HG03159 (cell line): ENCODE results near the gene SNX7.

ENCODE experiments used
- ATAC-seq: cut with Tn5 transposase; IDR thresholded peaks from one replicate; pipeline ENCODE4 v1.9.1; 2021; ENCODE audit warnings: mild to moderate bottlenecking, moderate library complexity; ENCODE audit not compliant: unreplicated experiment

Gene SNX7

DNA sequence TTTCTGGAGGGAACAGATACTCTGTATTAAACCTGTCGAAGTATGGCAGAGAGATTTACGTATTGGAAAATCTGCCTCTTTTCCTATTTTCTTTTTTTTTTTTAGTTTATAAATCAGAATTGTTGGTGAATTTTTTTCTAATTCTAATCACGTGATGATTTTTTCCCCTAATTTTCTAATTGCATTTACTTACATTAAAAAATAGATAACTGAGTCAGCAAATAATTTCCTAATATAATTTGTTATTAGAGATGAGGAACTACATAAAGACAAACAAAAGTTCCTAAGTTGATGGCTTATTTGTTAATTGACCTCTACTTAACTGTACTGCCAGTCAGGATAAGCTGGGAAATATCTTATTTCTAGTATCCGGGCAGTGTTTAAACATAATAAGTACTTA, 34.6 kb downstream of the SNX7 start:
- ATAC-seq: no peak

DNA sequence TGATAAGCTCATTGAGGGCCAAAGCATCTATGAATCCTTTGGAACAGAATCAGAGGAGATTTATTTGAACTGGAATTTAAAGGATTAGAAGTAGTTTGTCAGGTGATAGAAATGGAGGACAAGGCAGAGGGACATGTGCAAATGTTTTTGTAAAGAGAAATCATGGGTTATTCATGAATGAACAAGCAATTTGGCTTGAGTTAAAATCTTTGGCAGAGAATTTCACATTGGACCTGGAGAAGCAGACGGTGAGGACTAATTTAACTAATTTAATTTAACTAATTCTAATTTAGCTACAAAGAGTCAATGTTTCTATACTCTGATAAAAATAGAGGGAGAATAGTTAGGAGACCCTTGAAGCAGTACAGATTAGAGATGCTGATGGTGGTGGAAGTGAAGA, 36.3 kb downstream of the SNX7 start:
- no peak for ATAC-seq

DNA sequence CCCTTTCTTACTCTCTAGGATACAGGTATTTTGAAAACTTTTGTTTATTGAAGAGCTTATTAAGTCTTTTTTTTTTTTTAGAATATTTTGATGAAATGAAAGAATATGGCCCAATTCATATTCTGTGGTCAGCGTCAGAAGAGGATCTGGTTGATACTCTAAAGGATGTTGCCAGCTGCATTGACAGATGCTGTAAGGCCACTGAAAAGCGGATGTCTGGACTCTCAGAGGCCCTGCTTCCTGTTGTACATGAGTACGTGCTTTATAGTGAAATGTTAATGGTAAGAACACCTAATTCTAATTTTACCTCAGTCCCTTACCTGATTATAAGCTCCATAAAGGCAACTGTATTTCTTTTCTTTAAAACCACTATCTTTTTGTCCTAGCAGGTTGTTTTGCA, 37.1 kb downstream of the SNX7 start:
- ATAC-seq: no peak

DNA sequence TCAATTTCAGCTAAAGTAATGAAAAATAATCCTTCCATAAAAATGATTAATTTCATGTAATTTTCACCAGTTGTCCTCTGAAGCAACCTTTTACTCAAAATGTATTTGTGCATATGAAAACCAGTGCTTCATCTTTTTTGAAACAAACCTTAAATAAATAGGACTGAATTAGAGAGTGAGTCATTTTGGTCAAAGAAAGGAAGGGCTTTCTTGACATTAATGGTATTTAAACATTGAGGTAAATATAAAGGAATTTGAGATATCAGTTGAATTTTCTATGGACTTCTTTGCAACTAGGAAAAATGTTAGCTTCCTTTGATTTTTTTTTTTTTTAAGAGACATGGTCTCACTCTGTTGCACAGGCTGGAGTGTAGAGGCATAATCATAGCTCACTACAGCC, 38.7 kb downstream of the SNX7 start:
- ATAC-seq: no peak

DNA sequence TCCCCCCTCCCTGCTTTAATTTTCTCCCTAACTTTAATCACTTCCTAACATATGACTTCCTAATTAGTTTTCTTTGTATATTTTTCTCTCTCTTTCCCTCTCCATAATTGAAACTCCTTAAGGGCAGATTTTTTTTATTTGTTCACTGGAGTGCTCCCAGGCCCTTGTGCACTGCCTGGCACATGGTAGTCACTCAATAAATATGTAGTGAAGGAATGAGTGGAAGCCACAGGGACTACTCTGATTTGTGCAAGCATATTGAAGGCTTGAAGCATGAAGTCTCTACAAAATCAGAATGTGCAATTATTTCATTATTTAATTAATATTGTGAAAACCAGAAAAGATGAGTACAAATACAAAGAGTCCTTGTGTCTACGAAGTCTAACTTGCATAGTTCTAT, 41.5 kb downstream of the SNX7 start:
- no peak for ATAC-seq

DNA sequence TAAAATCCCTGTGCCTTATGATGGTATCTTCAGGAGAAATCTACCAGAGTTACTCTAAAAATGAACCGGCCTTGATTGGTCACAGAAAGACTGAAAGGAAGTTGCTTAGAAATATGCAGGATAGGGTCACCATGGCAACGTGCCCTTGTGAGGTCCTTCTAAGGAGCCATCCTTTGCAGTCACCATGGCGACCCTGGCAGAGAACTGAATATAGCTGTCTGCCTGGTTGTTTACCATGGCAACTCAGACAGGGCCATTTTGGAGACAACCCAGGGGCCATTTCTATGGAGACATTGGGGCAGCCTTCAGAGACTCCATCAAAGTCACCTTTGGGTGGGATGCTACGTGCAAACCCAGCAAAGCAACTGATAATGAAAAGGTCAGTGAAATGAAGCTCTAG, 43.0 kb downstream of the SNX7 start:
- no peak for ATAC-seq

DNA sequence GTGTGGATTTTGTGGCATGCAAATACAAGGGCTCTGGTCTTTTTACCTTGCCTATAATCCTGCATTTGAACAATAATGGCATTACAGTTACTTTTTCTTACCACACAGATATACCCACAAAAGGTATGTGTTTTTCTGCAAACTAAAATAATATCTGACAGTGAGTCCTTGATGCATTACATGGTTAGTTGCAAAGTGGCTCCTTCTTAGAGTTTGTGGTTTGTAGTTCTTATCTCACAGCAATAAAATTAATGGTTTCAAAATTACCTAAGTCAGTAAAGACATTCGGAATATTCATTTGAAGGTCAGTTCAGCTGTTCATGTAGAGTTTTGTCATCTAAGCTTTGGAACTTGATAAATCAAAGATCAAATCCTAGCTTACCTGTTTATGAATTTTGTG, 43.5 kb downstream of the SNX7 start:
- ATAC-seq: no peak

DNA sequence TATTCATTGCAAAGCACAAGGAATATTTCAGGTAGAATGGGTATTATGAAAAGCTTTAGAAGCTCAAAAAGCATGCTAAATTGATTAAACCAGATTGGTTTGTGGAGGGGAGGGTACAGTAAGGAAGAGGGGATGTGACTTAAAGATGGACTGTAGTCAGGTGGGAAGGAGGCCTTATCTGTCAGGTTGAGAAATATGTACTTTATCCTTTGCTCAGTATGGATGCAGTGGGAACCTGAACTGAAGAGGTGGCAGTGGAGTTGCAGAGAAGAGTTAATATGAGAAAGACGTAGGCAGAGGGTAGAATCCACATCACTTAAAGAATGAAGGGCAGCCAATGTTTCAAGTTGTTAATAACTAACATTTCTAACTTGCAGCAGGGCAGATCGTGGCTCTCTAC, 44.1 kb downstream of the SNX7 start:
- no peak for ATAC-seq

DNA sequence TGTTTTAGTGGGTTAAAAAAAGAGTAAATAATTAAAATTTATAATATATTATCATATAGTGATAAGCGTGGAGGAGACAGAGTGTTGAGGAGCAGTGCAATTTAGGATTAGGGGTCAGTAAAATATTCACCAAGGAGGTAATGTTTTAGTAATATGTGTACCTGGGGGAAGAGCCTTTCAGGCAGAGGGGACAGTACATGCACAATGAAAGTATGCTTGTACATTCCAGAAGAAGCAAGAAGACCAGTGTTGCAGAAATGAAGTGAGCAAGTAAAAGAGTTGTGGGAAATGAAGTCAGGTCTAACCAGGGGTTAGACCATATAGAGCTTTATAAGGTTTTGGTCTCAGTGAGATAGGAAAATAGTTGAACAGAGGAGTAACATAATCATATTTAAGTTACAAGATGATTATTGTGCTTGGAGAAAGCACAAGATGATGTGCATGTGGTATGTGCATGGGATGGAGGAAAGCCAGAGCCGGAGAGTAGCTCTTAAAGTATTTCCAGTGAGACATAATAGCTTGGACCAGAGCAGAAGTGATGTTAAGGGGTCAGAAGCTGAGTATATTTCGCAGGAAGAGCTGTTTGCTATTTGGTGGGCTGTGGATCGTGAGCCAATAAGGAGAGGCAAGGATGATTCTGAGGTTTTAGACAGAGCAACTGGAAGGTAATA, 44.8 kb downstream of the SNX7 start:
- no peak for ATAC-seq

DNA sequence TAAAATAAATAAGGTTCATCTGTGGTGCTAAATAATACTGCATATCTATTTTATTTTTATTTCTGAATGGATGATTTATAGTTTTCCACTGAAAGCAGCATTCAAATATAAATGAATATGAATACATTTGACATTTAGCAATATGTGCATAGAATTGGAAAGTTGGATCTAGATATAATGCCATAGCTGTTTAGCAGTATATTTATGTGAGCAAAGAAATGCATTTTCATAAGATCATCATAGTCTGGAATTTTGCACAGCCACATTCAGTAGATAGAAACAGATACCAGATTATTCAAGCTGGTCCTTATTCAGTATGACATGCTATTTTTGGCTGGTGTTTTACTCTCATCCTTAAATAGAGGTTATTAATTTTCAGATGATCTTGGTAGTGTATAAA, 46.0 kb downstream of the SNX7 start:
- ATAC-seq: no peak

DNA sequence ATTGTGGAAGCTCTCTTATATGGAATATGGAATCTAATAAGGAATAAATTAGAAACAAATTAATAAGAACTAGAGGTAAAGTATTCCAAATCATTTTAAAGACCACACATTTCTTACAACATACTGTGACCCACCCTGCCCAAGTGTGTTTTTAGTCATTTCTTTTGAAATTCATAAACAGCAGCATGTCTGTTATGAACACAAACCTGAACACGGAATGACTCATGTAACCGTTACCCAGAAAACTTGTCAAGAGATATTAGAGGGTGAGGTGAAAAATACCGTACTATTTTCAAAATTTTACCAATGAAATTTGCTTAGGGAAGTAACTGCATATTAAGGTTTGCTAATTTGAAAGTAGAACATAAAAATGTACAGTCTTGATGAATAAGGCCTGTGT, 48.4 kb downstream of the SNX7 start:
- no peak for ATAC-seq

DNA sequence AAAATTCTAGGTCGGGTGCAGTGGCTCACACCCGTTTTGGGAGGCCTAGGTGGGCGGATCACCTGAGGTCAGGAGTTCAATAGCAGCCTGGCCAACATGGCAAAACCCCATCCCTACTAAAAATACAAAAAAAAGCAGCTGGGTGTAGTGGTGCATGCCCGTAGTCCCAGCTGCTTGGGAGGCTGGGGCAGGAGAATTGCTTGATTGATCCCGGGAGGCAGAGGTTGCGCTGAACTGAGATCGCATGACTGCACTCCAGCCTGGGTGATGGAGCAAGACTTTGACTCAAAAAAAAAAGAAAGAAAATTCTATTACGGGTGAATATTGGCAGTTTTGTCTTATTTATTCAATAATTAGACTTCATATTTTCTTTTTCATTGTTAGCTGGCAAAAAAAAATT, 62.1 kb downstream of the SNX7 start:
- no peak for ATAC-seq

DNA sequence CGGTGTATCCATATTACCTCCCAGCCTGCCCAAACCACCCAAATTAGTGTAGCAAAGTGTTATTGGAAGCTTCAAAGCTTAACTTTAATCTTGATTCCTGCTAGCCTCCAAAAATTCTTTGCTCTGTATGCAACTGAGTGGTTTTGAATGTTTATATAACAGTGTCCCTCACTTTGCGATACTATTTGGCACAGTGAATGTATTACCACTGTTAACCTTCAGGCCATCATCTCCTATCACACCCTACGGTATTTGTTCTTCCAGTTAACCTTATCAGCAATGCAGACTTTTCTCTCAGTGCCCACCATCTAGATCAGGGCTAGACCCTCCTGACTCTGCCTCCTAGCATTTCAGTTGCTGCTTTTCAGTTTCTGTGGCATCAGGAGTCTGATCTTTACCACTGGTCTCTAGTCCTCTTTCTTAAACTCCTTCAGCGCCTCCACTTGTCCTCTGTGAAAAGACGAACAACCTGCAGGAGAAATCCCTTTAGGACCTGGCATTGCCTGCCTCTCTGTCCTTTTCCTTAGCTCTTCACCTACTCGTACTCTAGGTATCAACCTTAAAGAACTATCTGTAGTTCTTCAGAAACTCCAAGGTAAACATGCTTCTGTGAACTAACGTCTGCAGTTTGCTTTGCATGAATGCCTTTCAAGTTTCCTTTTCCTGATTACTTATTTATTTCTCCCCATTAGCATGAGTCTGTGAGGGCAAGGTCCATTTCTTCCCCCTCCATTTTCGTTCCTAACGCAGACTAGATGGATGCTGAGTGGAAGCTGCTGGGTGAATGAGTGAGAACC, 71.7 kb downstream of the SNX7 start:
- ATAC-seq: peak; percentile 73

DNA sequence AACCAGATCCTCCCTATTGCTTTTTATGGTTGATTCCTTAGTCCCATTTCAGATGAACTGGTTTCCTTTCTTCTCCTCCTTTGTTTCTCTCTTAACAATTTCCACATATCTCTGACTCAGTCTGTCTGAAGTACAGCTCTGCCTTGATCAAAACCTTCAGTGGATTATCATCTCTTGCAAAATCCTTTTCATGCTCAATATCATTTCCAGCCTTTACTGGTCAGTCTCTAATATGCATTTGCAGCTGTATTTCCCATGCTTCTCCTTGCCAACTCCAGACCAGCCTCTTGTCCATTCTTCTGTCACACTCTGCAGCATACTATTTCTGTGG, 72.2 kb downstream of the SNX7 start:
- ATAC-seq: peak; percentile 8

DNA sequence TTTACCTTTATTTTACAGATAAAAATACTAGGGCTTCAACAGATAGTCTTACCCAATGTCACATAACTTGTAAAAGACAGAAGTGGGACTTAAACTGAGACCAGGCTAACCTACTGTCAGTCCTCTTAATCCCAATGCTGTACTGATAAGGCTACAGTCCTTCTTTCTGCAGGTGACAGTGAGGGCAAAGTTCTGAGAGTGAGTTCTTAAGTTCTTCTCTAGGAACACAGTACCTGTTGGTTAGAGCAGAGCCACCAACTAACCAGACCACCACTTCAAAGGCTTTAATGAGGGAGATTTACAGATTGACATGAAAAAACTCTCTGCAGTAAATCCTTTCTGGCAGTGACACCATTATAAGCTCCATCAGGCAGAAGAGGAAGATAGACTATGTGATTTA, 74.2 kb downstream of the SNX7 start:
- ATAC-seq: no peak

DNA sequence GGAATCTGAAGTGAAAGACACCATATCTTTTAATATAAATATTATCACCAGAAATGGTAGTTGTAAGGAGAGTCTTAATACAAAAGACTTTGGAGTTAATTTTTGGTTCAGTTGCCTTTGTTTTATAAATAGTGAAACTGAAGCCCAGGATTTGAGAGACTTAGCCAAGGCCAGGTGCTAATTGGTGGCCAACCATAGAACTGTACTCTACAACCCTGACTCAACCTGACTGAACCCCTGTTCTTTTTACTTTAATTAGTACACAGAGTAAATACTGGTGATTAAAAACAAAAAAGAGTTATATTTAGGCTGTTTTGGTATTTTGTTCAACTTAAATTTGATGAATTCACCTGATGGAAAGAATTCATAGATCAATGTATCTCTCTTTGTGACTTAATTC, 76.3 kb downstream of the SNX7 start:
- no peak for ATAC-seq

DNA sequence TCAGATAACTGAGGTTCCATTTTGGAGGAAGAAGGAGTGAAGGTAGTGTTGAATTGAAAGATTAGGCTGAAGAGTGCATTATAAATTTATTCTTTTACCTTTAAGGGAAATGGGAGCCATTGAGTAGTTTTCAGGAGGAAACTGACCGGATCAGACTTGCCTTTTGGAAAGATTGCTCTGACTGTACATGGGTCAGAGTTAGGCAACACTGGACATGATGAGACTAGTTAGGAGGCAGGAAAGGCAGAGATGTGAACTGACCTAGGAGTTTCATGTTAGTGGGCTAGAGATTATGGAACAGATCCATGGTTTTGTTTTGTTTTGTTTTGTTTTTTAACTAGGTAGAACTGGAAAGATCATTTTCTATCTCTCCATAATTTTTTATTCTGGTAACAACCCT, 78.2 kb downstream of the SNX7 start:
- ATAC-seq: no peak

DNA sequence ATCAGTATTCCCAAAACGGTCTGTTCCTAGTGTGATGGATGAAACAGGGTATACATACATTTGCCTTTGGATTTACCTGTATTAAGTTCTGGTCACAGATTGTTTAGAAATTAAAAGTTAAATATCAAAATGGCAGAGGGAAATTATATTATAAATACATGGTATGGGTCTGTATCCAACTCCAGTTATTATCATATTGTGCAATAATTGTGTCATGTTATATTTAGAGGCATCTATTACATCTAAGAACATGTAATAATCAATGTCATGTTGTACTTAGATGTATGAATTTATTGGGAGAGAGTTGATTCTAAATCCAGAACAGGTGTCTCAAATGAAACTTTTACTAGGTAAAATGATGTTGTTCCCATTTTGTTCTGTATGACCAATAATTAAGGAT, 79.6 kb downstream of the SNX7 start:
- ATAC-seq: no peak

DNA sequence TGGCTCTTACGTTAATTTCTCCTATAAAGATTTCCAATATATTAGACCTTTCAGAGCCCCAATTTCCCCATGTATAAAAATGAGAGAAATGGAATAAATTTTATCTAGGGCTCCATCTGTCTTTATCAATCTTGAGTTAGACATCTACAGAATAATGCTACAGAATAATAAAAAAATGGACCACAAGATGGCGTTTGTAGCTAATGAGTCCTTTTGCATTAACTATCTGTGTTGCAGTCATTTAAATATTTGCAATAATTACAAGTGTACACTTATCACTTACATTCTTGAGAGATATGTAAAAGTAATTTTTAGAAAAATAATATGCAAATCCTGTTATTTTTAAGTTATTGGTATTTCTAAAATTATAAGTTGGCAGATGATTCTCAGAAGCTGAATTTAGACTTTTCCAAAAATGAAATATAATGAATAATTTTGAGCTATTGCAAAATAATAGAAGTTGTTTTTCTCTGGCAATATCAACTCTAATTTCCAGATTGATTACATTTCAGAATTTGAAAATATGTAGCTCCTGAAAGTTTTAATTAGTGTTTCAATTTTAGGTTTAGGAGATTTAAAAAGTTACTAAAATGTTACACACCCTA, 87.7 kb downstream of the SNX7 start:
- peak; percentile 60 for ATAC-seq

DNA sequence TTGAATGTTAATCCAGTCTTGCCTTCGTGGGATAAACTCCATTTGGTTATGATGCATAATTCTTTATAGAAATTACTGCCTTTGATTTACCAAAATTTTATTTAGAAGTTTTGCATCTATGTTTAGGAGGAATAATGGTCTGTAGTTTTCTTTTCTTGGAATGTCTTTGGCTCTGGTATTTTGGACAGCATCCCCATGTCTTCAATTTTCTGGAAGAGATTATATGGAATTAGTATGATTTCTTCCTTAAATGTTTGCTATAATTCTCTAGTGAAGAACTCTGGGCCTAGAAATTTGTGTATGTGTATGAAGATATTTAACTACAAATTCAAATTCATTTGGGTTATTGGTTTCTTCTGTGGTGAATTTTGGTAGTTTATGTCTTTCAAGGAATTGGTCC, 92.7 kb downstream of the SNX7 start:
- no peak for ATAC-seq

DNA sequence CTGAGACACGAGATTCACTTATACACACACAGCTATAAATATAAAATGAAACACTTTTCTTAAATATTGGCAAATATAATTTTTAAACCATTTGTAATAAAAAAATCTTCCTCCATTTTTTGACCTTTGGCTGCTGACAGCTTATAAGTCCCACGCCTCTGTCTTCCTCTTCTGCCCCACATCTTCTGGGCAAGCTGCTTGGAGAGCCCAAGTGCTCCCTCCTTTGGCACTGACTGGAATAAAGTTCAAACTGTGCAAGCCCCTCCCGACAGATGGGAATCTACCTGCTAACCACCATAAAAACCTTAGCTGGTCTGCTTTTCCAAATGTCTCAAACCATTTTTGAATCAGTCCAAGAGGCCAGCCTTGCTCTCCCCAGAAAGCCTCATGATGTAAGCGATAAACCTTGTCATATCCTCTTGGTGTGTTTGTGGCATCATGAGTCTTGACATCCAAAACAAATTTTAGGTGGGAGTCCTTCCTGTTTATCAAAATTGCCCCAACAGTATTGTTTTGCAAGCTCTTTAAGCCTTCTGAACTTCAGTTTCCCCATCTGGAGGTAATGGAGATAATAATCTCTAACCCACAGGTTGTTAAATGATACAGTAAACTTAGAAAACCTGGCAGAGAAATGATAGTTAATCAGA, 99.8 kb downstream of the SNX7 start:
- ATAC-seq: no peak
